ENCODE data around the gene SGMS1. TPM values are rescaled to one million over a fixed set of nuclear protein-coding genes. Genes with fewer than 3 reads are reported as not detected.

Gene SGMS1
- polyA plus RNA-seq, 1 donor from 2014 or later, result 8.0 TPM

- Histone ChIP-seq H3K36me3 (ENCODE audit: insufficient read depth, low read length) (no peaks in the 10 kb centered on the region), H3K4me2 (ENCODE audit: low read length) (no peak overlapping the region), H3F3A (ENCODE audit: insufficient read depth, low read length, poor library complexity, severe bottlenecking) (no peaks in the 10 kb centered on the region), H3K27ac (ENCODE audit: low read length) (no peak overlapping the region), H3K4me3 (ENCODE audit: low read length) (no peak overlapping the region), H3K9ac (ENCODE audit: low read length) (no peak overlapping the region), H2AFZ (ENCODE audit: low read depth, low read length) (no peak overlapping the region), H4K20me1 (ENCODE audit: insufficient read depth) (no peaks in the 10 kb centered on the region), H3K9me2 (ENCODE audit: insufficient read depth, low read length) (no peaks in the 10 kb centered on the region), H3K79me2 (replicated peaks; ENCODE audit: insufficient read depth, low read length) (no peaks in the 10 kb centered on the region), H3K27me3 (ENCODE audit: insufficient read depth, low read depth, low read length) (no peaks in the 10 kb centered on the region), H3K9me3 (ENCODE audit: low read length) (no peaks in the 10 kb centered on the region)
- TF ChIP-seq TAF1 (IDR thresholded peaks at IDR 0.05; ENCODE audit: low read depth) (no peak), POLR2AphosphoS5 (IDR thresholded peaks at IDR 0.05) (no peak), RAD21 (conservative IDR thresholded peaks at IDR 0.05) (no peak), MXI1 (conservative IDR thresholded peaks at IDR 0.05; ENCODE audit: poor library complexity, severe bottlenecking) (no peak), SMC3 (conservative IDR thresholded peaks at IDR 0.05; ENCODE audit: poor library complexity) (no peak), EZH2 (IDR thresholded peaks at IDR 0.05; ENCODE audit: borderline replicate concordance, insufficient read depth, low read length, poor library complexity, severe bottlenecking) (no peak), EP300 (conservative IDR thresholded peaks at IDR 0.05; ENCODE audit: poor library complexity, severe bottlenecking) (no peak)
- TF ChIP-seq, protein P1, sequence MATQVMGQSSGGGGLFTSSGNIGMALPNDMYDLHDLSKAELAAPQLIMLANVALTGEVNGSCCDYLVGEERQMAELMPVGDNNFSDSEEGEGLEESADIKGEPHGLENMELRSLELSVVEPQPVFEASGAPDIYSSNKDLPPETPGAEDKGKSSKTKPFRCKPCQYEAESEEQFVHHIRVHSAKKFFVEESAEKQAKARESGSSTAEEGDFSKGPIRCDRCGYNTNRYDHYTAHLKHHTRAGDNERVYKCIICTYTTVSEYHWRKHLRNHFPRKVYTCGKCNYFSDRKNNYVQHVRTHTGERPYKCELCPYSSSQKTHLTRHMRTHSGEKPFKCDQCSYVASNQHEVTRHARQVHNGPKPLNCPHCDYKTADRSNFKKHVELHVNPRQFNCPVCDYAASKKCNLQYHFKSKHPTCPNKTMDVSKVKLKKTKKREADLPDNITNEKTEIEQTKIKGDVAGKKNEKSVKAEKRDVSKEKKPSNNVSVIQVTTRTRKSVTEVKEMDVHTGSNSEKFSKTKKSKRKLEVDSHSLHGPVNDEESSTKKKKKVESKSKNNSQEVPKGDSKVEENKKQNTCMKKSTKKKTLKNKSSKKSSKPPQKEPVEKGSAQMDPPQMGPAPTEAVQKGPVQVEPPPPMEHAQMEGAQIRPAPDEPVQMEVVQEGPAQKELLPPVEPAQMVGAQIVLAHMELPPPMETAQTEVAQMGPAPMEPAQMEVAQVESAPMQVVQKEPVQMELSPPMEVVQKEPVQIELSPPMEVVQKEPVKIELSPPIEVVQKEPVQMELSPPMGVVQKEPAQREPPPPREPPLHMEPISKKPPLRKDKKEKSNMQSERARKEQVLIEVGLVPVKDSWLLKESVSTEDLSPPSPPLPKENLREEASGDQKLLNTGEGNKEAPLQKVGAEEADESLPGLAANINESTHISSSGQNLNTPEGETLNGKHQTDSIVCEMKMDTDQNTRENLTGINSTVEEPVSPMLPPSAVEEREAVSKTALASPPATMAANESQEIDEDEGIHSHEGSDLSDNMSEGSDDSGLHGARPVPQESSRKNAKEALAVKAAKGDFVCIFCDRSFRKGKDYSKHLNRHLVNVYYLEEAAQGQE (IDR thresholded peaks at IDR 0.05; ENCODE audit: borderline replicate concordance), result no peak
- TF ChIP-seq, protein P2, sequence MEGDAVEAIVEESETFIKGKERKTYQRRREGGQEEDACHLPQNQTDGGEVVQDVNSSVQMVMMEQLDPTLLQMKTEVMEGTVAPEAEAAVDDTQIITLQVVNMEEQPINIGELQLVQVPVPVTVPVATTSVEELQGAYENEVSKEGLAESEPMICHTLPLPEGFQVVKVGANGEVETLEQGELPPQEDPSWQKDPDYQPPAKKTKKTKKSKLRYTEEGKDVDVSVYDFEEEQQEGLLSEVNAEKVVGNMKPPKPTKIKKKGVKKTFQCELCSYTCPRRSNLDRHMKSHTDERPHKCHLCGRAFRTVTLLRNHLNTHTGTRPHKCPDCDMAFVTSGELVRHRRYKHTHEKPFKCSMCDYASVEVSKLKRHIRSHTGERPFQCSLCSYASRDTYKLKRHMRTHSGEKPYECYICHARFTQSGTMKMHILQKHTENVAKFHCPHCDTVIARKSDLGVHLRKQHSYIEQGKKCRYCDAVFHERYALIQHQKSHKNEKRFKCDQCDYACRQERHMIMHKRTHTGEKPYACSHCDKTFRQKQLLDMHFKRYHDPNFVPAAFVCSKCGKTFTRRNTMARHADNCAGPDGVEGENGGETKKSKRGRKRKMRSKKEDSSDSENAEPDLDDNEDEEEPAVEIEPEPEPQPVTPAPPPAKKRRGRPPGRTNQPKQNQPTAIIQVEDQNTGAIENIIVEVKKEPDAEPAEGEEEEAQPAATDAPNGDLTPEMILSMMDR (IDR thresholded peaks at IDR 0.05; ENCODE audit: poor library complexity, severe bottlenecking), result no peak
Observed at GRCh38 chr10:50640238-50640637, 16.5 kb upstream of the SGMS1 start.

GRCh38 chr10:50636618-50637579 lies 13.1 kb upstream of the SGMS1 start:
- H3K9me2 ChIP-seq (ENCODE audit: insufficient read depth, low read length), result no peaks in the 10 kb centered on the region
- no peak overlapping the region for H3K9ac ChIP-seq (ENCODE audit: low read length)
- H2AFZ ChIP-seq (ENCODE audit: low read depth, low read length), result no peak overlapping the region
- no peak overlapping the region for H3K4me3 ChIP-seq (ENCODE audit: low read length)
- no peaks in the 10 kb centered on the region for H4K20me1 ChIP-seq (ENCODE audit: insufficient read depth)
- peak overlapping the region; percentile 7 for H3K4me2 ChIP-seq (ENCODE audit: low read length)
- H3F3A ChIP-seq (ENCODE audit: insufficient read depth, low read length, poor library complexity, severe bottlenecking), result no peaks in the 10 kb centered on the region
- TF ChIP-seq, protein P2 (IDR thresholded peaks at IDR 0.05; ENCODE audit: poor library complexity, severe bottlenecking), result no peak
- TF ChIP-seq EZH2 (IDR thresholded peaks at IDR 0.05; ENCODE audit: borderline replicate concordance, insufficient read depth, low read length, poor library complexity, severe bottlenecking), result no peak
- peak; percentile 32 for TF ChIP-seq EP300 (conservative IDR thresholded peaks at IDR 0.05; ENCODE audit: poor library complexity, severe bottlenecking)
- TF ChIP-seq RAD21 (conservative IDR thresholded peaks at IDR 0.05), result no peak
- H3K79me2 ChIP-seq (replicated peaks; ENCODE audit: insufficient read depth, low read length), result no peaks in the 10 kb centered on the region
- H3K36me3 ChIP-seq (ENCODE audit: insufficient read depth, low read length), result no peaks in the 10 kb centered on the region
- H3K27me3 ChIP-seq (ENCODE audit: insufficient read depth, low read depth, low read length), result no peaks in the 10 kb centered on the region
- H3K27ac ChIP-seq (ENCODE audit: low read length), result peak overlapping the region; percentile 37
- H3K9me3 ChIP-seq (ENCODE audit: low read length), result no peaks in the 10 kb centered on the region

Data from neural cell (in vitro differentiated cells).